Stomach (tissue), 4 donors: ENCODE results near the gene TICRR.

Source experiments
- EP300 ChIP-seq: sonication (generic); formaldehyde crosslinking; IDR thresholded peaks from one replicate; pipeline ENCODE4 v1.6.1; 2017; ENCODE audit warnings: antibody characterized with exemption
- POLR2AphosphoS5 ChIP-seq, 3 donors: sonication (generic); formaldehyde crosslinking; IDR thresholded peaks; one replicate each; pipeline ENCODE4 v1.6.1; 2016; ENCODE audit warnings: antibody characterized with exemption in 3 of 3
- TF ChIP-seq, protein P1 (sequence below), 7 experiments: fragments of 450-650 bp in 4 of 7; fragments of 200-600 bp in 3 of 7; sonication (generic) in 3 of 7; IDR thresholded peaks; one replicate each; pipeline ENCODE4 v1.5.1; 2016 to 2019; ENCODE audit warnings: antibody characterized with exemption in 7 of 7, control low read depth in 2 of 7, mild to moderate bottlenecking in 1 of 7

DNA sequence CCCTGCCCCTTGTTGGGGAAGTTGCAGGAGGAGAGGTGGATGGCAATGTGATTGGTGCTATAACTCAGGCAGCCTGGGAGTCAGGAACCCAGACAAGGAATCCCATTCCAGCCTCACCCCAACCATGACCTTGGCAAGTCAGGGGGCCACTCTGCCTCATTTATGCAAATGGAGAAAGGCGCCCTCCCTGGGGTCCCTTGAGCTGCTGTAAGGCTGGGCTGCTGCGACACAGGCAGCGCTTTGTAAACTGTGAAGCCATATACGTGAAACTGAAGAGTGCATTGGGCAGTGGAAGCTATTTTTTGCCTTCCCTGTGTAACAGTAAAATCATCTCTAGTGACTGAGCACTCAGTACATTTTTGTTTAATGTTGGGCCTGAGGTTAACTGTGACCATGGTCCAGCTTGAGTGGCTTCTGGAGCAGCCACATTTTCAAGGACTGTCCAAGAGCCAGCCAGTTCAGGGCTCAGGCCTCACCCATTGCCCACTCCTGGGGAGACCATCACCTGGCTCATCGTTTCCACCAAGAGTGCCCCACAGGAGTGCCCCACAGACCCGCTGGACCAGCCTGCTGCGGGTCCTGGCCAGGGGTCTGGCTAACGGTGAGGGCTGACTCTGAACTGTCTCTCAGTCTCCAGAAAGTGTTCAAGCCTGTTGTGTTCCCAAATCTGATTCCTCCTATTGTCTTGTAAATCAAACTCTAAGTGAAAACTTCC lies 52.1 kb downstream of the TICRR start:
- TF ChIP-seq, protein P1, sequence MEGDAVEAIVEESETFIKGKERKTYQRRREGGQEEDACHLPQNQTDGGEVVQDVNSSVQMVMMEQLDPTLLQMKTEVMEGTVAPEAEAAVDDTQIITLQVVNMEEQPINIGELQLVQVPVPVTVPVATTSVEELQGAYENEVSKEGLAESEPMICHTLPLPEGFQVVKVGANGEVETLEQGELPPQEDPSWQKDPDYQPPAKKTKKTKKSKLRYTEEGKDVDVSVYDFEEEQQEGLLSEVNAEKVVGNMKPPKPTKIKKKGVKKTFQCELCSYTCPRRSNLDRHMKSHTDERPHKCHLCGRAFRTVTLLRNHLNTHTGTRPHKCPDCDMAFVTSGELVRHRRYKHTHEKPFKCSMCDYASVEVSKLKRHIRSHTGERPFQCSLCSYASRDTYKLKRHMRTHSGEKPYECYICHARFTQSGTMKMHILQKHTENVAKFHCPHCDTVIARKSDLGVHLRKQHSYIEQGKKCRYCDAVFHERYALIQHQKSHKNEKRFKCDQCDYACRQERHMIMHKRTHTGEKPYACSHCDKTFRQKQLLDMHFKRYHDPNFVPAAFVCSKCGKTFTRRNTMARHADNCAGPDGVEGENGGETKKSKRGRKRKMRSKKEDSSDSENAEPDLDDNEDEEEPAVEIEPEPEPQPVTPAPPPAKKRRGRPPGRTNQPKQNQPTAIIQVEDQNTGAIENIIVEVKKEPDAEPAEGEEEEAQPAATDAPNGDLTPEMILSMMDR (IDR thresholded peaks at IDR 0.05) = no peak
- no peak for TF ChIP-seq POLR2AphosphoS5 (IDR thresholded peaks at IDR 0.05)
- no peak for TF ChIP-seq EP300
